AG20443 (cell line): ENCODE measurements around the gene TPD52L1.
A peak's percentile ranks its signal among the peaks of the same experiment; 100 is the strongest.

Experiments used
- DNase-seq: peaks from one replicate; pipeline ENCODE4 v3.0.0; 2012; ENCODE audit warnings: low spot score, mixed read lengths

TPD52L1 gene

GRCh38 chr6:125182237-125183008, 28.9 kb downstream of the TPD52L1 start:
- no peak for DNase-seq

- no peak for DNase-seq
Observed at GRCh38 chr6:125183391-125183790, 29.8 kb downstream of the TPD52L1 start.

DNA sequence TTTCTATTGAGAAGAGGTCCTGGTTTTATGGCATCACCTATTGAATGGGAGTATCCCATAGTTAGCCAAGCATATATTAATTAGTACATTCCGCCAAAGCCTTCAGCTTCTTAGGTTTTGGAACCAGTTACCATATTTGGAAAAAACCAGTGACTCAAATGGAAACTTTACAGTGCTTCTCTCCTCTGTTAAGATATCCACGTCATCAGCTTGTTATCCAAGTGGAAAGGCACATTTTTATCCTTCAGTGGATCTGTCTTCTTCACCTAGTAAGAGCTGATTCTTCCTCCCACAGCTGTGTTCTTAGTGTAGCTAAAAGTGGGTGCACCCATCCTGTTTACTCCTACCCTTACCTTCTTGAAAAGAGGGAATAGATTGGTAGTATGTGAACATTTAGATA, 34.5 kb downstream of the TPD52L1 start:
- peak; percentile 27 for DNase-seq

DNA sequence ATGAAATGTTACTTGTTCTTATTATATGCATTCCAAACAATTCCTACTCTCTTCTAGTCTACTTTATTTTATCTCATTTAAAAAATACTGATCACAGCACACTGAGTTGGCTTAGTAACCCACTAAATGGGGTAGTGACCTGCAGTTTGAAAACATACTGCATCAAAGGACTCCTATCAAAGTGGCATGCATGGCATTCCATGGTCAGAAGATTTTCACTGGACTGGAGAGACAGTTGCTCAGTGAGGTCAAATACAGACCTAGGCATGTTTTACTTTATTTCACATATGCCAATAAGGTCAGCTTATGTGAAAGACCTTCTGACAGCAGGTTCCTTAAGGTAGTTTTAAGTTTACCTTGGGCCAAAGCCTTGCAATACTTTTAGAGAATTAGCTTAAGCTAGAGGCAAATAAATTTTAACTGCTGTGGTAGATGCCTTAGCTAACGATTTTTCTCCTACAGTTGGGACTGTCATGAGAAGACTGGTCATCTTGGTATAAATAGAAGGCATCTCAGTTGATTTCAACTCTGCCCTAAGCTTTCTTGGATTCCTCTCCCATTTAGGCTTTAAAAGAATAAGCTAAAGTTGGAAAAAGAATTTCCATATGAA, 35.1 kb downstream of the TPD52L1 start:
- DNase-seq, result no peak

DNA sequence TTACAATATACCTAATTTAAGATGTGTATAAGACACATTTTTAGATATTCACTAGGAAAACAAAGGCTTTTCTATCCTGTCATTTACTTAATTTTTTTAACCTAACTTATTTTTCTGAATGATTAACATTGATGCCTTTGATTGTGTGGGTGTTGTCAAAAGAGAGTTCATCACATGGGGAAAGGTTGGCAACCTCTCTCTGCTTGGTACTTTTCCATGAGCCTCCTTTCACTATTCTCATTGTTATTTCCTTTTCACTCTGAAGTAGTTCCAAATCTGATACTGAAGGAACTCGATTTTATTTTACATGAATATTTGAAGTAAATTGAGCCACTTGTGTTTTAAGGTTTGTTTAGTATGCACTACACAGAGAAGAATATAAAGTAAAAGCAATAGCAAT, 35.9 kb downstream of the TPD52L1 start:
- DNase-seq, result no peak

GRCh38 chr6:125190667-125191066, 37.1 kb downstream of the TPD52L1 start:
- no peak for DNase-seq

GRCh38 chr6:125191916-125192609, 38.5 kb downstream of the TPD52L1 start:
- DNase-seq, result peak; percentile 78

GRCh38 chr6:125192610-125192930, 39.0 kb downstream of the TPD52L1 start:
- no peak for DNase-seq

DNA sequence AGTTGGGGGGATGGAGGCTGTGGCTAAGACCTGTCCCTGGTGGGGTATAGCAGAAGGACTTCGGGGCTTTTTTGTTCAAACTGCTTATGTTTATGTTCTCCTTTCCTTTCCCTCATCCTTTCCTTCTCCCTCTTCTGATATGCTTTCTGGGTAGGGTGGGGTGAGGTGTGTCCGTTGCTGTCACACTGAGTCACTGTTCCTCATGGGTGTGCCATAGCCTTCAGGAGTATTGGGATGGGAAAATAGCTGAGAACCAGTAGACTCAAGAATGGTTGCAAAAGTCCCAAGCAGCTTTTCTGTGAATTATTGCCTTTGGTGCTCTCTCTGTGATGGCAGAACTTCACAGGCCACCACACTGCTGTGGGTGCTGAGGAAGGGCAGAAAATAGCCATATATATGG, 39.6 kb downstream of the TPD52L1 start:
- peak; percentile 16 for DNase-seq

- no peak for DNase-seq
Observed at GRCh38 chr6:125194941-125195340, 41.4 kb downstream of the TPD52L1 start.

- no peak for DNase-seq
Observed at GRCh38 chr6:125195526-125195925, 42.0 kb downstream of the TPD52L1 start.

GRCh38 chr6:125196613-125197012, 43.0 kb downstream of the TPD52L1 start:
- DNase-seq, result no peak

DNA sequence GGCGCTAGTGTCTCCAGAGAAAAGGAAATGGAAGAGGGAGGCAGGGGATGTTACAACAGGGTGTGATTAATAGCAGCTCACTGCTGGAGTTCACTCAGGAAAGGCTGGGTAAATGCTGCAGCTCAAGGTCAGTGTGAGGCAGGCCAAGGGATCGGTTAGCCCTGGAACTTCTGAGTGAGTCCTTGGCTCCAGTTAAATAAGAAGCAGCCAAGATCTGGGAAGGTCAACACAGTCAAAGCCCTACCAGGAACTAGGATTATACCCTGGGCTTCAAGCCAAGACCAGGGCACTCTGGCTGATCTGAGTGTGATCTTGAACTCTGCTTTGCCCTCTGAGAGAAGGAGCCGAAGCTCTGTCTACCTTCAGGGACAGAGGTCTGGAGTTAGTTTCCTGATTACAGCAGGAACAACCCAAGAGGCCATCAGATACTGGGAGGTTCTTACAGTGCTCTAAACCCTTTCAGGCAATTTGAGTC, 44.3 kb downstream of the TPD52L1 start:
- DNase-seq, result peak; percentile 56

DNA sequence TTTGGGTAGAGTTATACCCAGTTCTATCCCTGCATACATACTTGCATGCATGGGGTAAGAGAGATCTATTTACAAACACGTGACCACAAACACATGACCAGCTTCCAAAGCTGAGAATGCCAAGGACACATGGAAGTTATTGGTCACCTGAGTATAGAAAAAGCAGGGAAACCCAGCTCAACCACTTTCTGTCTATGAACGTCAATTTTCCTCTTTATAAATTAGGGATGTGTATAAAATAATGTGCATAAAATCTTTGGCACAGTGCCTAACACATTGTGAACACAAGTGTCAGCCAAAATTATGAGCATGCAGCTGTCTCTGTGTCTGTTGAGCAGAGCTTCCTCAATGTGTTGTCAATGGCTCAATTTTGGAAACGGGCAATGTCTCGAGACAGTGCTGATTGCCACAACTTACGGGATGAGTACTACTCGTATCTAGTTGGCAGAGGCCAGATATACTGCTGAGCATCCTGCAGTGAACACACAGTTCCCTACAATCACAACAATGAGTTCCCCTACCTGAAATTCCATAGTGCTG, 44.9 kb downstream of the TPD52L1 start:
- DNase-seq, result no peak

DNA sequence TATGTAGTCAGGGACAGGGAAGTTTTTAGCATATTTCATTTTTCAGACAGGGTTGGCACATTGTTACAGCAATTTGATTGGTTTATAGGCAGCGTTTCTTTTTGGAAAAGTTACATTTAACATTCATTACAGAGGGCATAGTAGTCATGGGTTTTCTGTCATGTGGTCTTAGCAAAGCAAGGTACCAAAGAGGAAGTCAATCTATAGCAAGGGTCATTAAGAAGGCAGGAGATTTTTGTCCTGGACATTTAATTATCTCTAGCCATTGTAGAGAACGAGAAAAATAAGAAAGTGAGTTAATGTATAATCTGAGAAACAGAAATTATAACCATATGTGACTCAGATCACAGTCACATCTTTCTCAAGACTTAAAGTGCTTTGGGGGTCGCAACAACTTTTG, 47.4 kb downstream of the TPD52L1 start:
- DNase-seq, result no peak

GRCh38 chr6:125201961-125202729, 48.6 kb downstream of the TPD52L1 start:
- peak; percentile 39 for DNase-seq

DNA sequence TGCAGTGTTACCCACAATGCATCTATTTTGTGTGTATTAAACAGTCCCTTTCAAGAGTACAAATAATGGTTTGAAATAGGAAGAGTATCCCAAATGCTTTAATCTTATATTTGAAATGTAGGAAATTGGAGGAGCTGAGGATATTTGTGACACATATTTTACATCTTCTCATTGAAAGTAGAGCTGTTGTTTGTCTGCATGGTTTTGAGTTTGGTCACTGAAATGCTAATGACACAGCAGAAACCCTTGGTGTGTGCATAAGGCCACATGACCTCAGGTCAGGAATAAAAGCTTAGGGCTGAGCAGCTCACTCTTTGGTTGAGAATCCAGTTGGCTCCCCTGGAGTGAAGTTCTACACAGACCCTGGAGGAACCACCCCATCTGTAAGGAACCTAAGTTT, 49.8 kb downstream of the TPD52L1 start:
- no peak for DNase-seq

DNA sequence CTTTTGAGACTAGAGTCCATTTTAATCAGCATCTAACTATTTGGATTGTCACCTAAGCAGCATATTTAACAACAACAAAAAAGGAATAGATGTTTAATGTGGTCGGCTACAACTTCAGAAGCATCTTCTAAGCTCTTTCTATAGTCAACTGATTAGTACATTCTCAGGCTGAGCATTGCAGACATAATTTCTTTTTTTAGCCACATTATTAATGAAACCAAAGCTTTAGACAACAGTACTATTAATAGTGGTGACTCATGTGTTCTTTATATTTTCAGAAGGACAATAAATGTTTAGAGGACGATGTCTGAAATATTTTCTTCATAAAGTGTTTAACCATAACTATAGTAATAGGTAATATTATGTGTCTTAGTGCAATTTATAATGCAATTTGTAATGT, 52.4 kb downstream of the TPD52L1 start:
- no peak for DNase-seq

GRCh38 chr6:125206389-125206788, 52.8 kb downstream of the TPD52L1 start:
- DNase-seq, result no peak

- DNase-seq, result no peak
Observed at GRCh38 chr6:125207956-125208355, 54.4 kb downstream of the TPD52L1 start.

- no peak for DNase-seq
Observed at GRCh38 chr6:125208625-125209249, 55.2 kb downstream of the TPD52L1 start.

DNA sequence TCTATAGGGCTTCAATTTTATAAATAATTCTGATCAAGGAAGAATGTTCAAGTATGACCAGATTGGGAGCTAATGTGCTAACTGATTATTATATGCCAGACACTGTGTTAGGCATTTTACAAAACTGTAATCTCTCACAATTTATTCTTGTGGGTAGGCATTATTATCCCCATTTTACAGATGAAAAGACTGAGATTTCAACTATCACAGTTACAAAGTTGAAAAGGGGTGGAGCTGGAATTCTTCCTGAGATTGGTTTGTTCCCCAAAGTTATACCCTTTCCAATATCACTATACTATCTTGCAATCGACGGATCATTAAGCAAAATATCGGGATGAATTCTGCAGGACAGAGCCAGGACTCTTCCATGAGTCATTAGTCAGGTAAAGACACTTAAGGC, 57.1 kb downstream of the TPD52L1 start:
- DNase-seq, result no peak
